HG03378 (cell line): Measurements from ENCODE around the gene HOXC5.
"Not testable (repeated sequence)": the region's sequence is repeated elsewhere in the genome, so short reads cannot be mapped to it uniquely, and the experiment has no call there.

Source experiments
- ATAC-seq: cut with Tn5 transposase; IDR thresholded peaks from one replicate; pipeline ENCODE4 v1.9.1; 2021; ENCODE audit warnings: mild to moderate bottlenecking, moderate library complexity; ENCODE audit not compliant: unreplicated experiment

The HOXC5 gene

GRCh38 chr12:54032086-54032619 lies 697 bp upstream of the HOXC5 start:
- ATAC-seq = no peak

DNA sequence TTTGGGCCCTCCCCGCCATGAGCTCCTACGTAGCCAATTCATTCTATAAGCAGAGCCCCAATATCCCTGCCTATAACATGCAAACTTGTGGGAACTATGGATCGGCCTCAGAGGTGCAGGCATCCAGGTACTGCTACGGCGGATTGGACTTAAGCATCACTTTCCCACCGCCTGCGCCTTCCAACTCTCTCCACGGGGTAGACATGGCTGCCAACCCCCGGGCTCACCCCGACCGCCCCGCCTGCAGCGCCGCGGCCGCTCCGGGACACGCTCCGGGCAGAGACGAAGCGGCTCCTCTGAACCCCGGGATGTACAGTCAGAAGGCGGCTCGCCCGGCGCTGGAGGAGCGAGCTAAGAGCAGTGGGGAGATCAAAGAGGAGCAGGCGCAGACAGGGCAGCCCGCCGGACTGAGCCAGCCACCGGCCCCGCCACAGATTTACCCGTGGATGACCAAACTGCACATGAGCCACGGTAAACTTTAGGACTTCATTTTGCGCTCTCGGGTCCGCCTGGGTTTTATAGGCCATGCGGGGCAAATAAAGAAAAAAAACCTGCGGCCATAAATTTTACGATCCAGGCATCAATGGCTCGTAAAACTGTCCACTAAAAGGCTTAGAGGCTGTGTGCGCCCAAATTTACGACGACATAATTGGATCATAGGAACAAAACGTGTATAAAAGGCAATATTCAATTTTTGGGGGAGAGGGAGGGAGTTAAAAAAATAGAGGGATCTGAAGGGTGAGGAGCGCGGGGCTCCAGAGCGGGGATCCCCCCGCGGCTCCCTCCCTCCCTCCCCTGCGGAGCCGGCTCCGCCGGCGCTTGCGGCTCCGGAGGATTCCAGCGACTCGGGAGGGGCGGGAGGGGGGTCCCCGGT lies 493 bp downstream of the HOXC5 start:
- ATAC-seq = no peak

DNA sequence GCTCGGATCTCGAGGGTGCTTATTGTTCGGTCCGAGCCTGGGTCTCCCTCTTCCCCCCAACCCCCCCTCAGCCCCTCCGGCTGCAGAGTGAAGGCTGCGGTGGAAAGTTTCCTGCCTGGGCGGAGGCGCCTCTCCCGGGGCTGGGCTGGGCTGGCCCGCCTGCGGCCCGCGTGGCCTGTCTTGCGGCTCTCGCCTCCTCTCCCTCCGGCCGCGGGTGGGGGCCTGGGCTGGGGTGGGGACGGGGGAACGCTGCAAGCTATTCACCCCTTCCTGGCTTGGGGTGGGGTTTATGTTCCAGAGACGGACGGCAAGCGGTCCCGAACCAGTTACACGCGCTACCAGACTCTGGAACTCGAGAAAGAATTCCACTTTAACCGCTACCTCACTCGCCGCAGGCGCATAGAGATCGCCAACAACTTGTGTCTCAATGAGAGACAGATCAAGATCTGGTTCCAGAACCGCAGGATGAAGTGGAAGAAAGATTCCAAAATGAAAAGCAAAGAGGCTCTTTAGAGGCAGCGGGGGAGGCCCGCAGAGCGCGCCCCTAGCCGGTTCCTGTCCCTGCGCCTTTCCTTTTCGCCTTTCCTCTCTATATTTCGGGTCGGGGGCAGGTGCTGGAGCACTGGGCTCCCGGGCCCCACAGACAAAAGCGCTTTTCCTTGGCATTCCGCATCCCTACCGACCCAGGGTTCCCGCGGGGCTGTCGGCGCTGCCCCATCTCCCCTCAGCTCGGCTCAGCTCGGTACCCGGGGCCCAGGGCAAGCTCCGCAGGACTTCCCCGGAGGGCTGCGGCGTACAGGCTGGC lies 1.3 kb downstream of the HOXC5 start:
- ATAC-seq = no peak

DNA sequence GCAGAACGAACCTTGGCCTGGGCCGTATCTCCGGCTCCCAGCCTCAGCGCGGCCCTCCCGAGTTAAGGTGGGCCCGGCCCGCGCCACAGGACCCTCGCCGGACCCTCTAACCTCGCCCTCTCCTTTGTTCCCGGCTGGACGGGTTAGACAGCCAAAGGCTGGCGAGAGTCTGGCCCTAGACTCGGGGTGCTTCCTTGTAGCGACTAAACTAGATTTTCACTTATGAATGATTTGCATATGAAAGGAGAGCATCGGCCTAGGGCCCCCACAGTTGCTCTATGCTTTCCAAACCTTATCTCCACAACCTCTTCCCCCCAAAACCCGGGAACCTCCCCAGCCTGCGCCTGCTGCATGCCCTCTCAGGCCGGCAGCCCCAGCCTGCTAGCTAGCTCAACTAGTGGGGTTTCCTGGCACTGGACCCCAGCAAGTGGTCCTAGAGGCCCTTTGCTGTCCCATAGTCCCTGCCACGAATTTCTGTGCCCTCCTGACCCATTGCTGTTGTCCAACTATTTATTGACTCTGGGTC lies 2.0 kb downstream of the HOXC5 start:
- no peak for ATAC-seq

DNA sequence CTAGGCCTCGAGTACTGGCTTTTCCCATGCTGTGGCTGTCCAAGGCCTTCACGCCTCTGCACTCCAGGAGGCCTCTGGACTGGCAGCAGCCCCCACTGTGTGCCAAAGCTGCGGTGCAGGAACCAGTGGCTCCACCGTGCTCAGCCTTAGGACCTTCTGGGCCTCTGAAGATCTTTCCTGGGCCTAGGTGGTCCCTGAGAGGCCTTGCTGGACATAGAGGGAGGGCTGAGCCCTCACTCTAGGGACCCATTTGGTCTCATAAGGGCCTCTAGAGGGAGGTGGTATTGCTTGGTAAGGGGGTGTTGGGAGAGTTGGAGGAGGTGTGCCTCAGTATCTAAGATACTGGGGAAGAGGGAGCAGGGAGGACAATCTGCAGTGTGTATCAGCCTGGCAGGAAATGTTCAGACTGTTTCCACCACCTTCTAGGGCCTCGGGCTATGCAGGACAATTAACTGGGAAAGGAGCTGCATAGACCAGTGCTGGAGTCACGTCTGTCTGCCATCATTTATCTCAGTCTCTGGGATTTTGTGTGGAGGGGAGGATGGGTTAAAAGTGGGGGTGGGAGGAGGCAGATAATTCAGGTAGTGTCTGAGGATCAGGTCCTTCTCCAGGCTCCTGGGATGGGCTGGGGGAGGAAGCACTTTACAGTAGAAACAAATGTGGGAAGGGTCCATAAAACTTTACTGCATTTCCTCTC lies 2.9 kb downstream of the HOXC5 start:
- ATAC-seq = no peak

GRCh38 chr12:54036620-54037359 lies 3.9 kb downstream of the HOXC5 start:
- no peak for ATAC-seq

- no peak for ATAC-seq
Observed at GRCh38 chr12:54037360-54038283, 4.8 kb downstream of the HOXC5 start.

DNA sequence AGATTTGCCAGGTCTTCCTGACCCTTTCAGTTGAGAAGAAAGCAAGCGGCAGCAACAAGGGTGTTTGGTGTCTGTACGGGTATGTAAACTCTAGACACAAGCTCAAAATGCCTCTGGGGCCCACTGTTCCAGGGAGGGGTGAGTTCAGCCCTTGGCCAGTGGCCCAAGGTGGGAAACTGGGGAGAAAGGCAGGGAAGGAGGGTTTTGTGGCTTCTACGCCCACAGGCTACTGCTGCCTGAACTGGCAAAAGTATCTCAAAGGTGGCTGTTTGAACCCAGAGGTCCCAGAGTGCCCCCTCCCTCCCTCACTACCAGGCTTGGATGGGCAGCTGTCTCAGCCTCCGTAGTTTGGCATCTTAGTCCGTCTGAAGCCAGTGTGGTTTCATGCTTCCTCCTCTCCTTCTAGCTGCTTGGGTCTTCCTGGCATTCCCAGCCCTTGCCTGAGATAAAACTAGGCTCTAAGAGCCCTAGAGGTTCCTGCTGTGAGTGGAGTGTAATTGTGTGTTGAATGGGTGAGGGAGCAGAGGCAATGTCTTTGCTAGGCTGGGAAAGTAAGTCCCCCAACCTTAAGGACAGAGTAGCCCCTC lies 5.5 kb downstream of the HOXC5 start:
- ATAC-seq = no peak

GRCh38 chr12:54038871-54039414 lies 6.1 kb downstream of the HOXC5 start:
- ATAC-seq = no peak

DNA sequence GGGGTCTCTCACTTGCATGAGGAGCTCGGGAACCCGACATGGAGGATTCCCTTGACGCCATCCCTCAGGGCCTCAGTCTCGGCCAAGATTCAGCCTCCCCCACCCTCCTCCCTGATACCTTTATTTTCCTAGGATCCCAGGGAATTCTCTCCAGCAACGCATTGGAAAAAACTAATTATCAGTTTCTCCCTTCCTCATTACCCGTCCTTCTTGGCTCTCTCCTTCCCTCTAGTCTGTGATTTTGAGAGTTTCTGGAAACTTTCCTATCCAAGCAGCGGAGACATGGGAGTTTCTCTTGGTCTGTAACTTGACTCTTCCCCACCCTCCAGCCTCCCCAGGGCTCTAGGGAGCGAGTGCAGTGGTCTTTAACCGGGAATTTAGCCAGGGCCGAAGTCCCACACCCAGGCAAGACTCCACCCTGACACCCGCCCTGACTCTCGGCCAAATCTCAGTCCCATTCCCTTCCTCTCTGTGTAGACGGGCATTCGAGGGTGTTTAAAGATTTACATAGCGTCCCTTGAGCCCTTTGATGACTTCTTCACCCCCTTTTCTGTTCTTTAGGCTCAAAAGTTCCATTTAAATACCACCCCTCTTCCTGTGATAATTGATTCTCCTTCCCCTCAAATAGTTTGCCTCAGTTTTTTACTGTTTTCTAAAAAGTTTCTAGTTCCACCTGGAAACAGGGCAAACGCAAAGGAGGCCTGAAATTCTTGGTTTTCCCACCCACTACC lies 6.7 kb downstream of the HOXC5 start:
- ATAC-seq = no peak

- no peak for ATAC-seq
Observed at GRCh38 chr12:54040148-54040494, 7.3 kb downstream of the HOXC5 start.

DNA sequence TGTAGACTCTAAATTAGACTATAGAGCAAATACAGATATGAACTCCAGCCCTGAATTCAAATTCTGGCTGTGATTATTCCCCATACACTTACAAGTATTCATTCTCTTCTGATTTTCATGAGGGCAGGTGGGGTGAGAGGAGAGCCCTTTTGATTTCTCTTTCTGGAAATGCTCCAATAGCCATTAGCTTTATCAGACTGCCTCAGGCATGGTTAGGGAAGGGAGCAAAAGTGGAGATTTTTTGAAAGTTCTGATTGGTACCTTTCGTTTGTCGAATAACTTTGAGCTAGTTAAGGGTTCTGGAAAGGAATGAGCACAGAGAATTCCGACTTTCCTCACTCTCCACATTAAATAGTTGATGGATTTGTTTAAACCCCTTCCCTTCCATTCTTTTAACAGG lies 7.8 kb downstream of the HOXC5 start:
- ATAC-seq = no peak

- ATAC-seq = no peak
Observed at GRCh38 chr12:54041097-54041690, 8.3 kb downstream of the HOXC5 start.

- ATAC-seq = not testable (repeated sequence)
Observed at GRCh38 chr12:54042033-54042432, 9.2 kb downstream of the HOXC5 start.

DNA sequence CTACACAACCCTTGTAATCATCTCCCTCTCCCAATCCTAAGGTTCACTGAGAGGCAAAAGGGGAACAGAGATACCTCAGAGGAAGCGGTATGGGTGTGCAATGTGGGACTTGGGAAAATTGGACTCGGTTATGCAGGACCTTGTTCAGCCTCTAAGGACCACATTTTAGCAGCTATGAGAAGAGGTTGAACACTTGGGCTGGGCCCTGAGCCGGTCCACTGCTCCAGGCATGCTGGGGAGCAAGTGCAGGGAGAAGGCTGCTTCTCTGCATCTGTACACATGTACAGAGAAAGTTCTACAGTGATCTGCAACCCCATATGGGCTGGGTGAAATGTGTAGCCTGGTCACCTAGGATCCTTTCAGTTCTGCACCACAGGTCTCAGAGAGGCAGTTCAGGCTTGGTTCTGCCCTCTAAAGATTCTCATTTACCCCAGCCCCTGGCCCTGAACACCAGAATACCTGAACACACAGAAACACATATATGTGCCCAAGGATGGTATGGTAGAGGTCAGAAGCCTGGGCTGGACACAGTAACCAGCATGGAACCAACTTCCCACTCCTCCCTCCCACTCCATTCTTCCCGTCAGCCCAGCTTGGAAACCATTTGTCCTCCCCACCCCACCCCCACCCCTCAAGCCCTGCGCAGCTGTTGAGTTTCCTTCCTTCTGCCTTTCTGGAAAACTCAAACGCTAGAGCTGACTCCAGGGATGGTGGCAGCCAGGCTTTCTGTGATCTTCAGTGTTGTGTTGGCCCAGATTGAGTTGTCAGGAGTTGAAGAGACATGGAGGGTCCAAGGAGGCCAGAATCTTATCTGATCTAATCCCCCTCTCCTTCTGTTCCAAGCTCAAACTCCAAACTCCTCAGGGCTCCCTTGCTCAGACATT lies 10.4 kb downstream of the HOXC5 start:
- ATAC-seq = no peak

- no peak for ATAC-seq
Observed at GRCh38 chr12:54044425-54045103, 11.7 kb downstream of the HOXC5 start.
